Skin epidermis (tissue), 12 donors: ENCODE data around the gene NLGN2.

ENCODE experiments used
- H3K27ac ChIP-seq, 21 experiments: fragments of 200-600 bp; sonication (generic) in 11 of 21; one replicate each; pipeline ENCODE4 v1.5.0; 2020; ENCODE audit warnings: mild to moderate bottlenecking in 3 of 21, inconsistent platforms in 2 of 21, moderate library complexity in 2 of 21
- H3K4me3 ChIP-seq, 7 experiments: fragments of 200-600 bp; sonication (generic) in 2 of 7; one replicate each; pipeline ENCODE4 v1.5.0; 2020; ENCODE audit warnings: inconsistent platforms in 2 of 7, mild to moderate bottlenecking in 2 of 7, moderate library complexity in 1 of 7

Gene NLGN2

DNA sequence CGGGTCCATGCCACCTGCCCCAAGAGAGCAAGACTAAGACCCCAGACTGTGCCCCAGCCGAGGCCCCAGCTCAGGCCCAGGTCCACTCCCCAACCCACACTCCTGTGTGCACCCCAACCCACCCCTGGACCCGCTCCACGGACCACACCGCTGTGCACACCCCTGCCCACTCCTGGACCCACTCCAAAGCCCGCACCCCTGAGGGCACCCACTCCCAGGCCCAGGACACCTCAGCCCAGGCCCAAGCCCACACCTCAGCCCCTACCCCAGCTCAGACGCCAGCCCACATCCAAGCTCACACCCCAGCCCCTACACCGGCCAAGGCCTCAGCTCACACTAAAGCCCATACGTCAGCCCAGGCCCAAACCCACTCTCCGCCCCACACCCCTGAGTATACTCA lies 22.1 kb downstream of the NLGN2 start:
- H3K27ac ChIP-seq = no peak overlapping the region

GRCh38 chr17:7431231-7431630 lies 23.6 kb downstream of the NLGN2 start:
- Histone ChIP-seq H3K27ac (no peak overlapping the region), H3K4me3 (no peak overlapping the region)

More for the DNA sequence above, 22.1 kb downstream of the NLGN2 start:
- no peak overlapping the region for H3K4me3 ChIP-seq

- H3K4me3 ChIP-seq = no peak overlapping the region
- H3K27ac ChIP-seq = no peak overlapping the region
Observed at GRCh38 chr17:7432296-7432695, 24.7 kb downstream of the NLGN2 start.

- H3K4me3 ChIP-seq = peak overlapping the region; percentile 37 to 63 (median 53)
- peak overlapping the region in 20 of 21 experiments; percentile 65 to 93 (median 86) for H3K27ac ChIP-seq
Observed at GRCh38 chr17:7435676-7436555, 28.3 kb downstream of the NLGN2 start.

DNA sequence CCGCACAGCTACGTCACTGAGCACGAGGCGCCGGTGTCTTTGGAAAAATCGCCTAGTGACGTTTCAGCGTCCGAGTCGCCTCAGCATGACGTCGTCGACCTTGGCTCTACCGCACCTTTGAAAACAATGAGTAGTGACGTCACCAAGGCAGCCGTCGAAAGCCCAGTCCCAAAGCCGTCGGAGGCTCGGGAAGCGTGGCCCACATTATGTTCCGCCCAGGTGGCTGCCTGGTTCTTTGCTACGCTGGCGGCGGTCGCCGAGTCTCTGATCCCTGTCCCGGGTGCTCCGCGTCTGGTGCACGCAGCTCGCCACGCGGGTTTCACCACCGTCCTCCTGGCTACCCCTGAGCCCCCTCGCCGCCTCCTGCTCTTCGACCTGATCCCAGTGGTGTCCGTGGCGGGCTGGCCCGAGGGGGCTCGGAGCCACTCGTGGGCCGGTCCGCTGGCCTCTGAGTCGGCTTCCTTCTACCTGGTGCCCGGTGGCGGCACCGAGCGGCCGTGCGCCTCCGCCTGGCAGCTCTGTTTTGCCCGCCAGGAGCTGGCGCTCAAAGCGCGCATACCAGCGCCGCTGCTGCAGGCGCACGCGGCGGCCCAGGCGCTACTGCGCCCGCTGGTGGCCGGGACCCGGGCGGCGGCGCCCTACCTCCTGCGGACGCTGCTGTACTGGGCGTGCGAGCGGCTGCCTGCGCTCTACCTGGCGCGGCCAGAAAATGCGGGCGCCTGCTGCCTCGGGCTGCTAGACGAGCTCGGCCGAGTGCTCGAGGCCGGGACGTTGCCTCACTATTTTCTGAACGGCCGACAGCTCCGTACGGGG lies 29.1 kb downstream of the NLGN2 start:
- H3K27ac ChIP-seq = peak overlapping the region in 20 of 21 experiments; percentile 65 to 93 (median 86)
- peak overlapping the region; percentile 37 to 63 (median 53) for H3K4me3 ChIP-seq

GRCh38 chr17:7437369-7437863 lies 29.8 kb downstream of the NLGN2 start:
- peak overlapping the region in 18 of 21 experiments; percentile 51 to 93 (median 86) for H3K27ac ChIP-seq
- peak overlapping the region; percentile 37 to 63 (median 53) for H3K4me3 ChIP-seq

GRCh38 chr17:7437950-7438614 lies 30.4 kb downstream of the NLGN2 start:
- peak overlapping the region in 19 of 21 experiments; percentile 29 to 93 (median 86) for H3K27ac ChIP-seq
- H3K4me3 ChIP-seq = peak overlapping the region; percentile 37 to 63 (median 53)

DNA sequence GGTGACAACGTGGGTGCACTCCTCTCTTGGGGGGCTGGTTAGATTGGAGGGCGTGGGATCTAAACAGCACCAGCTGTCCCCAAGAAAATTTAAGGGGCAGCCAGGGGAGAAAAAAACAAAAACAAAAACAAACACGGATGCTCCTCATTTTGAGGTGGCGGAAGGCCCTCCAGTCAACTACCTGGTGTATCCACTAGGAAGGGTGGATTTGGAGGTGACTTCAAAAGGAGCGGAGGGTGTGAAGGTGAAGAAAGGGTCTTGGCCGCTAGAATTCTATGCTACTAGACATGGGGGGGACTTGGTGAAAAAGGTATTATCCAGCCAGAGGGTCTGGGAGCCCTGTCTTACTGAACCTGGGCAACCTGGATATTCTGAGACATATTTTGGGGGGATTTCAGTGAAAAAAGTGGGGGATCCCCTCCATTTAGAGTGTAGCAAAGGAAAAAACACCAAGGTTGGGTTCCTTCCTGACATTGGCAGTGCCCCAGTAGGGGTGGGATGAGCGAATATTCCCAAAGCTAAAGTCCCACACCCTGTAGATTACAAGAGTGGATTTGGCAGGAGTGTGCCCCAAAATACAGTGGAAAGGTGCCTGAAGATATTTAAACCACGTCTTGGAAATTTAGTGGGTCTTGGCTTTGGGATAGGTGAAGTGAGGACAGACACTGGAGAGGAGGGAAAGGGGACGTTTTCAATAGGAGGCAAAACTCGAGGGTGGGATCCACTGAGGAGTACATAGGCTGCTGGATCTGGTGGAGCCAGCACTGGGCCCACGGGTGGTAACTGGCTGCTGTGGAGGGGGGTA lies 31.2 kb downstream of the NLGN2 start:
- Histone ChIP-seq H3K4me3 (peak overlapping the region; percentile 42 to 63 (median 53)), H3K27ac (peak overlapping the region in 17 of 21 experiments; percentile 8 to 93 (median 85))

GRCh38 chr17:7439462-7440112 lies 31.9 kb downstream of the NLGN2 start, which contains the start of gene FGF11:
Gene FGF11, plus strand, starts transcription at chr17:7439512. Its CDS starts 109 bp downstream, at chr17:7439621.
- peak within 1 kb of the TSS; percentile 42 to 63 (median 53) for H3K4me3 ChIP-seq
- H3K27ac ChIP-seq = peak within 1 kb of the TSS in 19 of 21 experiments; percentile 29 to 93 (median 86)

DNA sequence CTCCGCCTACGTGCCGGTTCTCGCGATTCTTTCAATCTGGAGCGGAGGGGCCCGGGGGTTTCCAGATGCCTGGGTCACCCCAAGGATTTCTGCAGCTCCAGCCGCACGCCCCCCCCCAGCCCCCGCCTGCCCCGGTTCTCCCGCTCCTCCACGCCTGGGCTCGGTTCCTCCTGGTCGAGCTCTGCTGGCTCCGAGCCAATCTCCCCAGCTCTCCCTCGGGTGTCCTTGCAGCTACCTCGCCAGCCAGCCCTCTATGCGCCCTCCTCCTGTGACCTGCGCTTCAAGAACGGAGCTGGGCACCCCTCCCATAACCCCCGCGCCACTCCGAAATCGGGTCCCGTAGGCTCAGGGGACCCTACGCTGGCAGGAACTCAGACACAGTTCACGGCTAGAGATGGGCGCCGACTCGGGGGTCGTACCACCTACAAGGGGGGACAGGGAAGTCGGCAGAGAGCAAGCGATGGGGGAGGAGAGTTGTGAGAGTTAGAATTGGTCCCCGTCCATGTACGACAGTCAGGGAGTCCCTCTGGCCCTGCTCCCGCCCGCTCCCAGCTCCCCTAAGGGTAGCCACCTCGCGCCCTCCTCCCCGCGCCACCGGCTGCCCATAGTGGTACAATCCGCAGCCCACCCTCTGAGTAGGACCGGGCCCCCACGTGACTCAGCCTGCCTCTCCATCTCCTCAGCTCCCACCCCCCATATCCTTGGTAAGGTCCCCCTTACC lies 32.6 kb downstream of the NLGN2 start:
- H3K27ac ChIP-seq = peak overlapping the region in 13 of 21 experiments; percentile 8 to 85 (median 60)
- H3K4me3 ChIP-seq = peak overlapping the region; percentile 38 to 63 (median 53)

DNA sequence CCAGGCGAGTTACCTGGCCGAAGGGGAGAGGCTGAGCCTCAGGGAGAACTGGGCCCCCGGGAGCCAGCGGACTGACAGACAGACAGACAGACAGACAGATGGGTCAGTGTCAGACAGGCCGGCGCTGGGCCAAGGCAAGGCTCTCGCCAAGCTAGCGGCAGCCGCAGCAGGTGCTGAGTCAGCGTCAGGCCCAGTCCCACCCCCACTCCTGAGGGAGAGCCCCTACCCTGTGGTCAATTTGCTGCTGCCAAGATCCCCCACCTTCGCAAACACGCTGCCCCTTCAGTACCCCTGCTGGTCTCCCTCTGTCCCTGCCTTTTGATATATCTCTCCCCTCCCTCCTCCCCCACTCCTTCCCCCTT lies 33.2 kb downstream of the NLGN2 start:
- H3K4me3 ChIP-seq = peak overlapping the region in 3 of 7 experiments; percentile 53 to 63 (median 62)
- peak overlapping the region in 7 of 21 experiments; percentile 28 to 85 (median 60) for H3K27ac ChIP-seq

DNA sequence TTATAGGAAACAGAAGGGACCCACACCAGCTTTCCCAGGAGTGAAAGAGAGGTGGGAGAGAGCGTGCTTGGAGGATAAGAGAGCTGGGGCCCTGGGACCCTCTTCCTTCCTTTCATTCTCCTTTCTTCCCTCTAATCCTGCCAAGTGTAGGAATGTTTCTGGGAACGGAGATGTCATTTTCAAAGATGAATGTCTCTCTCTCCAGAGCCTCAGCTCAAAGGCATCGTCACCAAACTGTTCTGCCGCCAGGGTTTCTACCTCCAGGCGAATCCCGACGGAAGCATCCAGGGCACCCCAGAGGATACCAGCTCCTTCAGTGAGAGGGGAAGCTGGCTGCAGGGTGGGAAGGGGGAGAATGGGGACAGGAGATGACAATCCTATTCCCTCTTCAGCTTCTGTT lies 33.6 kb downstream of the NLGN2 start:
- peak overlapping the region in 1 of 21 experiments; percentile 38 for H3K27ac ChIP-seq
- no peak overlapping the region for H3K4me3 ChIP-seq

- Histone ChIP-seq H3K4me3 (no peak overlapping the region), H3K27ac (no peak overlapping the region)
Observed at GRCh38 chr17:7442142-7442541, 34.5 kb downstream of the NLGN2 start.

GRCh38 chr17:7443499-7444485 lies 36.1 kb downstream of the NLGN2 start:
- Histone ChIP-seq H3K4me3 (no peak overlapping the region), H3K27ac (peak overlapping the region in 9 of 21 experiments; percentile 1 to 59 (median 39))

DNA sequence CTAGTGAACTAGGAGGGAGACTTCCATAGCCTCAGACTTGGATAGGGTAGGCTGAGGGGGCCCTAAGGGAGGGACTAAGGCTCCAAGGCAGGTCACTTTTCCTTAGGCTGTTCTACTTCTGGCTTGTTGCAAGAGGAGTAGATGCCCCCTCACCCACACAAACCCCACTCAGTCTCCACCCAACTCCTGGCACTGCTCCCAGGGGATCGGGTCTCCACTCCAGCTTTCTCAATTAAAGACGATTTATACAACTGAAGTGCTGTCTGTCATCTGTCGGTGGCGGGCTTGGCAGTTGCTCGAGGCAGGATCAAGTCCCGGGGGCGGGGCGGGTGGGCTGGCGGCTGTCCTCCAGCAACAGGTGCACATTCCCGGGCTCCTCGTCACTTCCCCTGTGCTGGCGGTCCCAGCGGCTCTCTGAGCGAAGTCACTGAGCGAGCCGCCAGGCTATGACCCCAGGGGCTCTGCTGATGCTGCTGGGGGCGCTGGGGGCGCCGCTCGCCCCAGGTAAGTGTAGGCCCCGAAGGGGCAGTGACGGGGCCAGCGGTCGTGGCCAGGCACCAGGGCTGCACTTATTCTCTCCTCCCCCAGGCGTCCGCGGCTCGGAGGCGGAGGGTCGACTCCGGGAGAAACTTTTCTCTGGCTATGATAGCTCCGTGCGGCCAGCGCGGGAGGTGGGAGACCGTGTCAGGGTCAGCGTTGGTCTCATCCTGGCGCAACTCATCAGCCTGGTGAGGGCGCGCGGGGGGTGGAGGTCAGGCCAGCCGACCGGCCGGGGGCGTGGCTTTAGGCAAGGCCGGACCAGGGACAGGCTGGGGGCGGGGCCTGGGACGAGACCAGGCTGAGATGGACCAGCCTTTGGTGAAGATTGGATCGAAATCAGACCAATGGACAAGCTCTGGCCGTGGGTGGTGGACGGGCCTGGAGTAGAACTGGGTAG lies 37.3 kb downstream of the NLGN2 start, which contains the start of gene CHRNB1:
Gene CHRNB1, plus strand, starts transcription at position 380 of the 937 bp plus-strand sequence. Its CDS starts 67 bp downstream, at position 447.
- H3K27ac ChIP-seq = peak within 1 kb of the TSS in 12 of 21 experiments; percentile 0 to 60 (median 40)

More for the DNA sequence above, 37.3 kb downstream of the NLGN2 start, which contains the start of gene CHRNB1:
- H3K4me3 ChIP-seq = peak within 1 kb of the TSS in 6 of 7 experiments; percentile 1 to 37 (median 17)
